Right atrium auricular region (tissue), 2 donors: ENCODE data around the gene AMY2B. TPM values are rescaled to one million over a fixed set of nuclear protein-coding genes. Genes with fewer than 3 reads are reported as not detected.
"Not testable (repeated sequence)": the region's sequence is repeated elsewhere in the genome, so short reads cannot be mapped to it uniquely, and the experiment has no call there.

ENCODE experiments used
- DNase-seq: peaks from one replicate; pipeline ENCODE4 v3.0.0-alpha.2; 2019; ENCODE audit warnings: low spot score
- H3K27ac ChIP-seq, 2 donors: fragments of 200-600 bp; sonication (generic); 1 replicate in 1 of 2; 2 replicates in 1 of 2; pipeline ENCODE4 v1.5.1; 2016 to 2019
- H3K27me3 ChIP-seq, 2 donors: fragments of 200-600 bp; sonication (generic); one replicate each; pipeline versions ENCODE4 v1.5.1 to v1.6.0; 2017 to 2019
- H3K36me3 ChIP-seq: fragments of 200-600 bp; sonication (generic); one replicate; pipeline ENCODE4 v1.5.1; 2016
- H3K4me1 ChIP-seq, 2 donors: fragments of 200-600 bp; sonication (generic); one replicate each; pipeline versions ENCODE4 v1.5.1 to v1.6.0; 2017 to 2019
- H3K4me3 ChIP-seq, 2 donors: fragments of 200-600 bp; sonication (generic); 1 replicate in 1 of 2; 2 replicates in 1 of 2; pipeline ENCODE4 v1.5.1; 2017 to 2019; ENCODE audit warnings: mild to moderate bottlenecking in 1 of 2, moderate library complexity in 1 of 2
- H3K9me3 ChIP-seq, 2 donors: fragments of 200-600 bp; sonication (generic); one replicate each; pipeline ENCODE4 v1.5.1; 2019
- CTCF ChIP-seq, 2 donors: fragments of 200-600 bp; sonication (generic); IDR thresholded peaks; one replicate each; pipeline ENCODE4 v1.5.1; 2019; ENCODE audit warnings: antibody characterized with exemption in 2 of 2
- total RNA-seq, 2 donors: library from RNA; depleted of rRNA; stranded (reverse); fragments of >200 nt; gene quantifications; one replicate each; pipeline ENCODE4 v1.1.0, GENCODE V29; 2016

The AMY2B gene
- total RNA-seq, 2 donors from 2014 or later = 25.1 to 37.1 TPM

GRCh38 chr1:103583887-103584286 is 12.5 kb downstream of the AMY2B start:
- Histone ChIP-seq H3K27ac (no peak overlapping the region), H3K4me3 (no peak overlapping the region), H3K4me1 (no peaks in the 10 kb centered on the region), H3K9me3 (no peaks in the 10 kb centered on the region), H3K27me3 (no peaks in the 10 kb centered on the region), H3K36me3 (no peaks in the 10 kb centered on the region)
- TF ChIP-seq CTCF (IDR thresholded peaks at IDR 0.05) = no peak
- no peak for DNase-seq

- no peak for TF ChIP-seq CTCF (IDR thresholded peaks at IDR 0.05)
- Histone ChIP-seq H3K36me3 (no peaks in the 10 kb centered on the region), H3K9me3 (no peaks in the 10 kb centered on the region), H3K4me3 (no peak overlapping the region), H3K27me3 (no peaks in the 10 kb centered on the region), H3K4me1 (no peaks in the 10 kb centered on the region), H3K27ac (no peak overlapping the region)
- no peak for DNase-seq
Observed at GRCh38 chr1:103584537-103584936, 13.1 kb downstream of the AMY2B start.

GRCh38 chr1:103602740-103603139 is 31.4 kb downstream of the AMY2B start:
- not testable (repeated sequence) for H3K9me3 ChIP-seq, DNase-seq, H3K27ac ChIP-seq, H3K36me3 ChIP-seq, H3K4me3 ChIP-seq, H3K4me1 ChIP-seq, H3K27me3 ChIP-seq

- no peaks in the 10 kb centered on the region for H3K9me3 ChIP-seq
- no peaks in the 10 kb centered on the region for H3K36me3 ChIP-seq
- TF ChIP-seq CTCF (IDR thresholded peaks at IDR 0.05) = no peak
- no peak for DNase-seq
- H3K27me3 ChIP-seq = no peaks in the 10 kb centered on the region
- H3K27ac ChIP-seq = no peak overlapping the region
- no peak overlapping the region for H3K4me3 ChIP-seq
- no peaks in the 10 kb centered on the region for H3K4me1 ChIP-seq
Observed at GRCh38 chr1:103616362-103616761, 45.0 kb downstream of the AMY2B start.

GRCh38 chr1:103616994-103617477 is 45.6 kb downstream of the AMY2B start, which contains the start of gene AMY2A:
Gene AMY2A (plus strand): TSS chr1:103617427. CDS start chr1:103617441, 14 bp downstream.
- H3K9me3 ChIP-seq, H3K27ac ChIP-seq, H3K4me1 ChIP-seq, H3K4me3 ChIP-seq, DNase-seq, H3K36me3 ChIP-seq, H3K27me3 ChIP-seq: not testable (repeated sequence)

GRCh38 chr1:103627436-103627835 is 56.0 kb downstream of the AMY2B start:
- not testable (repeated sequence) for H3K27me3 ChIP-seq, H3K27ac ChIP-seq, H3K4me3 ChIP-seq, H3K9me3 ChIP-seq, H3K4me1 ChIP-seq, H3K36me3 ChIP-seq, DNase-seq

Other genes starting within 250 kb of the AMY2B start
- gene RNPC3, start 45.9 kb upstream of the AMY2B start, total RNA-seq = 10 to 100 TPM; 10.3 to 12.1 TPM
- gene AMY2A, start 45.8 kb downstream of the AMY2B start, total RNA-seq = 1 to 10 TPM in 1 of 2 donors, not detected in 1; 1.7 TPM
- not detected for gene AMY1A, start 84.2 kb downstream of the AMY2B start, total RNA-seq
- not detected for gene AMY1B, start 124.6 kb downstream of the AMY2B start, total RNA-seq
- not detected for gene AMY1C, start 178.3 kb downstream of the AMY2B start, total RNA-seq